Activated B cell treated with CpG ODN at 0.5 μM for 24 hours (primary cell): ENCODE measurements around the gene CA10. TPM values are rescaled to one million over a fixed set of nuclear protein-coding genes. Genes with fewer than 3 reads are reported as not detected.

Experiments used
- ATAC-seq: fragments of 200-7000 bp; cut with Tn5 transposase; one replicate; pipeline ENCODE4 v1.10.0; 2021; ENCODE audit warnings: low read depth, mild to moderate bottlenecking, moderate library complexity
- CTCF ChIA-PET: fragments of 350-600 bp; sonication (Branson Sonifier 250); formaldehyde crosslinking; loops from one replicate; lab custom pipeline; 2021; ENCODE audit warnings: antibody characterized with exemption; lab: Charles Lee
- POLR2A ChIA-PET: fragments of 350-600 bp; sonication (Branson Sonifier 250); formaldehyde crosslinking; loops from one replicate; lab custom pipeline; 2021; ENCODE audit warnings: antibody characterized with exemption; lab: Charles Lee
- DNase-seq: peaks from one replicate; pipeline ENCODE4 v3.0.0; 2022
- H3K27ac Mint-ChIP-seq: one replicate; pipeline ENCODE4 v1.8.0; 2020; ENCODE audit warnings: mixed read lengths
- H3K27me3 Mint-ChIP-seq: one replicate; pipeline ENCODE4 v1.8.0; 2021; ENCODE audit warnings: mixed read lengths
- H3K36me3 Mint-ChIP-seq: one replicate; pipeline ENCODE4 v1.8.0; 2021; ENCODE audit warnings: low read depth, mixed read lengths
- H3K4me1 Mint-ChIP-seq: one replicate; pipeline ENCODE4 v1.8.0; 2021; ENCODE audit warnings: mixed read lengths
- H3K4me3 Mint-ChIP-seq: one replicate; pipeline ENCODE4 v1.8.0; 2020; ENCODE audit warnings: mild to moderate bottlenecking, mixed read lengths
- H3K9me3 Mint-ChIP-seq: one replicate; pipeline ENCODE4 v1.8.0; 2020; ENCODE audit warnings: mixed read lengths
- intact Hi-C: fragments of 100-400 bp; cut with micrococcal nuclease; formaldehyde crosslinking; loops from one replicate; pipeline ENCODE4 v1.15.1; 2024
- total RNA-seq: library from RNA; stranded (reverse); gene quantifications from 2 replicates; pipeline ENCODE4 v1.2.3, GENCODE V29; 2022
- TF ChIP-seq, protein P1 (sequence below): fragments of 200-600 bp; IDR thresholded peaks from one replicate; pipeline ENCODE4 v1.8.0; 2022; ENCODE audit warnings: antibody characterized with exemption, mild to moderate bottlenecking

Gene CA10
- total RNA-seq, 1 donor from 2014 or later, result not detected

DNA sequence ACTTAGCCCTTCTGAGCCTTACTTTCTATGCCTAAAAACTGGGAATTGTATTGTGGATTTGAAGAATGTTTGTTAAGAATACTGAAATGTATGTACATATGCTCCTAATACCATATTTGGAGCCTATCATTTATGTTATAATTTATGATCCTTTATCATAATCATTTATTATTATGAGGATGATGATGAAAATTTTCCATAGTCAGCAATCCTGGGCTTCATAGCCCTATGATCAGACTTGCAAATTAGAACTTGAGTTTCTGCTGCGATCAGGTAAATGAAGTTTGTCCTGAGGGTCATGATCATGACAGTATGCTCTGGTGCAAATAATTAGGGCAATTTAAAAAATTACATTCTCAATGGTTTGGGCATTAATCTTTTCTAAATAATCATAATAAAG, 147.4 kb downstream of the CA10 start:
- ATAC-seq (no peak), DNase-seq (no peak)
- Mint-ChIP-seq H3K27me3 (no peaks in the 10 kb centered on the region), H3K4me3 (no peak overlapping the region), H3K9me3 (peaks cover 2% of the 10 kb centered on the region), H3K4me1 (no peaks in the 10 kb centered on the region), H3K27ac (no peak overlapping the region), H3K36me3 (no peaks in the 10 kb centered on the region)
- POLR2A ChIA-PET, result no interaction called here
- TF ChIP-seq, protein P1, sequence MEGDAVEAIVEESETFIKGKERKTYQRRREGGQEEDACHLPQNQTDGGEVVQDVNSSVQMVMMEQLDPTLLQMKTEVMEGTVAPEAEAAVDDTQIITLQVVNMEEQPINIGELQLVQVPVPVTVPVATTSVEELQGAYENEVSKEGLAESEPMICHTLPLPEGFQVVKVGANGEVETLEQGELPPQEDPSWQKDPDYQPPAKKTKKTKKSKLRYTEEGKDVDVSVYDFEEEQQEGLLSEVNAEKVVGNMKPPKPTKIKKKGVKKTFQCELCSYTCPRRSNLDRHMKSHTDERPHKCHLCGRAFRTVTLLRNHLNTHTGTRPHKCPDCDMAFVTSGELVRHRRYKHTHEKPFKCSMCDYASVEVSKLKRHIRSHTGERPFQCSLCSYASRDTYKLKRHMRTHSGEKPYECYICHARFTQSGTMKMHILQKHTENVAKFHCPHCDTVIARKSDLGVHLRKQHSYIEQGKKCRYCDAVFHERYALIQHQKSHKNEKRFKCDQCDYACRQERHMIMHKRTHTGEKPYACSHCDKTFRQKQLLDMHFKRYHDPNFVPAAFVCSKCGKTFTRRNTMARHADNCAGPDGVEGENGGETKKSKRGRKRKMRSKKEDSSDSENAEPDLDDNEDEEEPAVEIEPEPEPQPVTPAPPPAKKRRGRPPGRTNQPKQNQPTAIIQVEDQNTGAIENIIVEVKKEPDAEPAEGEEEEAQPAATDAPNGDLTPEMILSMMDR, result no peak
- CTCF ChIA-PET, result no interaction called here
- intact Hi-C loops, result no loop called here

DNA sequence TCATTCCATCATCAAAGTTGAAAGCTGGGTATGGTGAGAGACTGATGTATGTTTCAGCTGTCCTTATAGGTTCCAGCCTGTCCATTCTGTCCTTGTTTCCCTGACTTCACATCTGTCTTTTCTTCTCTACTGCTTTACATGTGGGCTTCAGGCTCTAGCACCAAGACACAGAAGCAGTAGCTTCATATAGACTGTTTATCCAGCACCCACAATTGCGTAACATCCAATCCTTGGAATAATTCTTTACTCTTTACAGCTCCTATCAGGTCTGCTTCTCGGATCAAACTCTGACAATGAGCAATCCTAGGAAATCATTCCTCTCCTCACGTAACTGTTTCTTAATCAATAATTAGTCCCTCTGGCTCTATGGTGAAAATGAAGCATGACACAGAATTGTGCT, 158.9 kb downstream of the CA10 start:
- Mint-ChIP-seq H3K27me3 (no peaks in the 10 kb centered on the region), H3K9me3 (peaks cover 3% of the 10 kb centered on the region), H3K4me1 (no peaks in the 10 kb centered on the region), H3K27ac (no peak overlapping the region), H3K36me3 (no peaks in the 10 kb centered on the region), H3K4me3 (no peak overlapping the region)
- ATAC-seq (no peak), DNase-seq (no peak)
- ChIA-PET CTCF (no interaction called here), POLR2A (no interaction called here)
- intact Hi-C loops, result no loop called here
- TF ChIP-seq, protein P1, result no peak

DNA sequence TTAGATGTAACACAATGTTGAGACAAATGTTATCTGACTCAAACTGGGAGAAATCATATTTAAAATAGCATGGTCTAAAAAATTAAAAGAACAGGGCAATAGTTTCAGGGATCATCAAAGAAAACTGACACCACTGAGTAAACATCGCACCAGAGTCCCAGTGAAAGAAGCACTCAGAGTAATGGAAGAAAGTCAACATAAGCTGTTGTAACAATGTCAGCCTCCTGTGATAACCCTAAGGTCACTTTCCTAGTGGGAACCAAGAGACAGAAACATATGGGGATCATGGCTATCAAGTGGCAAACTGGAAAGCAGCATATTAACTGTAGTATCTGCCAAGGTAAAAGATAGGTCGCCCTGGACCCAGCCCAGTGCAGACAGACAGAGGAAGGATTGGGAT, 160.8 kb downstream of the CA10 start:
- intact Hi-C loops, result no loop called here
- ATAC-seq (no peak), DNase-seq (no peak)
- Mint-ChIP-seq H3K4me3 (no peak overlapping the region), H3K27me3 (no peaks in the 10 kb centered on the region), H3K4me1 (no peaks in the 10 kb centered on the region), H3K27ac (no peak overlapping the region), H3K36me3 (no peaks in the 10 kb centered on the region), H3K9me3 (peaks cover 6% of the 10 kb centered on the region)
- ChIA-PET CTCF (no interaction called here), POLR2A (no interaction called here)
- TF ChIP-seq, protein P1, result no peak

DNA sequence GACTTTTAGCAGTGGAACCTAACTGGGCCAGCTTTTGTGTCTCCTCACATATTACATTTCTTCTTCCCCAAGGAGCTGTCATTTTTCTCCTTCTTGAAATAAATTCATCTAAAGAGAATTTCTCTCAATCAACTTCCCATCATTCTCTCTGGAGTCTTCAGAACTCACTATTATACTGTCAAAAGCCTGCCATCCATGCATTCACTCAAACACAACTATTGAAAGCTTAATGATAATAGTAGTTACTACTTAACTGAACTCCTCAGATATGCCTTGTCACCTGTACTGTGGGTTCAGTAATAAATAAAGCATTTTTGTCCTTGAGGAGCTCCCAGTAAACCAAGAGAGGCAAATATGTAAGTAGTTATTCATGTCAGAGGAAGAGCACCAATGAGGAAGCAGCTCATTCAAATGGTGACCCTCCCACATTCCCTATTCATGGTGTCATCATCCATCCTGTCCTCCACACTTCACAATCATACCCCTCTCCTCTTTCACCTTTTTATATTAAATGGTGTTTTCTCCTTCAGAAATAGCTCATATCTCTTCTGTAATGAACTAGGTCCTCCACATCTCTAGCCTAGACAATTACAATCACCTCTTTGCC, 162.6 kb downstream of the CA10 start:
- H3K27me3 Mint-ChIP-seq, result no peaks in the 10 kb centered on the region
- ATAC-seq (no peak), DNase-seq (no peak)
- peaks cover 6% of the 10 kb centered on the region for H3K9me3 Mint-ChIP-seq
- H3K27ac Mint-ChIP-seq, result no peak overlapping the region
- no peaks in the 10 kb centered on the region for H3K36me3 Mint-ChIP-seq
- no peak overlapping the region for H3K4me3 Mint-ChIP-seq
- CTCF ChIA-PET, result no interaction called here
- no peaks in the 10 kb centered on the region for H3K4me1 Mint-ChIP-seq
- TF ChIP-seq, protein P1, result no peak
- POLR2A ChIA-PET, result no interaction called here
- intact Hi-C loops, result no loop called here

DNA sequence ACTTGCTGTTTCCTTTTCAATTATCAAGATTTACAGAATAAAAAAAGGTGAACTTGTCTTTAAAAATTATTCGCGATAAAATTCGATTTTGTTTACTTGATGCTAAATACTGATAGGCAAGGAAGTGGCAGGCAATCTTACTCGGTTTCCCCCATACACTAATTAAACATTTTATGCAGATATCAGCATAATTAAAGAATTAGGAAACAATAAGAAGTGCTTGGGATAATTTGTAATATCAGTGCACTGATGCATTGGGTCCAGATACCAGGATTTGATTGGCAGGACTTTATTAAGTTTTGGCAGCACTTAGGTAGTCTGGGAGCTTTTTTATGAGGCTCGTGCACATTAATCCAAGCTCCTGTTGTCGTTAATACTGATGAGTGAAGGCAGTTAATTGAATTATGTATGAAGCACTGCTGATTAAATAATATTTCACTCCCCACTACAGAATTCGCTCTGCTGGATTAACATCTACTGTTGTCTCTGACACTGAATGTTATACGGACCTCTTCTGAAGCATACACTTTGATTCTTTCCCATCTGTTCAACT, 165.6 kb downstream of the CA10 start:
- Mint-ChIP-seq H3K27me3 (no peaks in the 10 kb centered on the region), H3K27ac (no peak overlapping the region), H3K9me3 (peaks cover 10% of the 10 kb centered on the region), H3K4me1 (no peaks in the 10 kb centered on the region), H3K36me3 (no peaks in the 10 kb centered on the region), H3K4me3 (no peak overlapping the region)
- CTCF ChIA-PET, result no interaction called here
- intact Hi-C loops, result no loop called here
- POLR2A ChIA-PET, result no interaction called here
- no peak for ATAC-seq
- no peak for DNase-seq
- TF ChIP-seq, protein P1, result no peak
